ENCODE results near the gene HECW1.

- no peak for TF ChIP-seq EP300 (IDR thresholded peaks at IDR 0.05)
- no peak for TF ChIP-seq POLR2A (IDR thresholded peaks at IDR 0.05)
These were observed 480.6 kb downstream of the HECW1 start for GRCh38 chr7:43593010-43593409.

Data from upper lobe of left lung (tissue), 4 donors.